ENCODE measurements around the gene SRSF3. TPM values are rescaled to one million over a fixed set of nuclear protein-coding genes. Genes with fewer than 3 reads are reported as not detected.

SRSF3 gene
- total RNA-seq, 2 donors from 2014 or later, result 86.4 to 113 TPM

- 80 to 83% methylated on average over 5 of the region's 5 CpGs for WGBS, 2 donors
Observed at GRCh38 chr6:36556281-36556680, 37.9 kb upstream of the SRSF3 start.

GRCh38 chr6:36559011-36559793, 35.0 kb upstream of the SRSF3 start:
- 61 to 68% methylated on average over 7 of the region's 7 CpGs for WGBS, 2 donors
- Histone ChIP-seq H3K4me1 (no peaks in the 10 kb centered on the region), H3K27me3 (no peaks in the 10 kb centered on the region), H3K27ac (no peak overlapping the region), H3K4me3 (no peak overlapping the region), H3K36me3 (replicated peaks in 1 of 2; ENCODE audit: insufficient read depth in 1 of 2, low read depth in 2 of 2) (no peaks in the 10 kb centered on the region), H3K9me3 (no peaks in the 10 kb centered on the region)
- intact Hi-C loops (cut with DNase I), result no loop called here
- DNase-seq (no peak), ATAC-seq (no peak)
- TF ChIP-seq CTCF (IDR thresholded peaks at IDR 0.05) (no peak), POLR2A (IDR thresholded peaks at IDR 0.05) (no peak)

More at GRCh38 chr6:36556281-36556680, 37.9 kb upstream of the SRSF3 start:
- Histone ChIP-seq H3K4me1 (no peaks in the 10 kb centered on the region), H3K4me3 (no peak overlapping the region), H3K36me3 (replicated peaks in 1 of 2; ENCODE audit: insufficient read depth in 1 of 2, low read depth in 2 of 2) (no peaks in the 10 kb centered on the region), H3K27me3 (no peaks in the 10 kb centered on the region), H3K27ac (no peak overlapping the region), H3K9me3 (no peaks in the 10 kb centered on the region)
- no peak for DNase-seq
- intact Hi-C loops (cut with DNase I), result no loop called here
- ATAC-seq, result no peak
- TF ChIP-seq CTCF (IDR thresholded peaks at IDR 0.05) (no peak), POLR2A (IDR thresholded peaks at IDR 0.05) (no peak)

GRCh38 chr6:36560822-36561221, 33.3 kb upstream of the SRSF3 start:
- Histone ChIP-seq H3K4me3 (no peak overlapping the region), H3K27ac (no peak overlapping the region), H3K4me1 (no peaks in the 10 kb centered on the region), H3K27me3 (no peaks in the 10 kb centered on the region), H3K36me3 (replicated peaks in 1 of 2; ENCODE audit: insufficient read depth in 1 of 2, low read depth in 2 of 2) (no peaks in the 10 kb centered on the region), H3K9me3 (no peaks in the 10 kb centered on the region)
- DNase-seq (no peak), ATAC-seq (no peak)
- TF ChIP-seq POLR2A (IDR thresholded peaks at IDR 0.05) (no peak), CTCF (IDR thresholded peaks at IDR 0.05) (no peak)
- WGBS, 2 donors, result 93% methylated on average over 4 of the region's 4 CpGs
- intact Hi-C loops (cut with DNase I), result no loop called here

- Histone ChIP-seq H3K36me3 (replicated peaks in 1 of 2; ENCODE audit: insufficient read depth in 1 of 2, low read depth in 2 of 2) (no peaks in the 10 kb centered on the region), H3K4me3 (no peak overlapping the region), H3K9me3 (no peaks in the 10 kb centered on the region), H3K27ac (no peak overlapping the region), H3K27me3 (no peaks in the 10 kb centered on the region), H3K4me1 (no peaks in the 10 kb centered on the region)
- 43 to 50% methylated on average over 3 of the region's 3 CpGs for WGBS, 2 donors
- DNase-seq (no peak), ATAC-seq (no peak)
- intact Hi-C loops (cut with DNase I), result no loop called here
- TF ChIP-seq POLR2A (IDR thresholded peaks at IDR 0.05), result no peak
Observed at GRCh38 chr6:36563237-36563927, 30.8 kb upstream of the SRSF3 start.

- WGBS, 2 donors, result 84 to 96% methylated on average over 4 of the region's 4 CpGs
- no peaks in the 10 kb centered on the region for H3K9me3 ChIP-seq
- no peaks in the 10 kb centered on the region for H3K36me3 ChIP-seq (replicated peaks in 1 of 2; ENCODE audit: insufficient read depth in 1 of 2, low read depth in 2 of 2)
- no peak for TF ChIP-seq POLR2A (IDR thresholded peaks at IDR 0.05)
- DNase-seq, result no peak
- H3K4me1 ChIP-seq, result no peaks in the 10 kb centered on the region
- H3K4me3 ChIP-seq, result no peak overlapping the region
- intact Hi-C loops (cut with DNase I), result no loop called here
- H3K27me3 ChIP-seq, result no peaks in the 10 kb centered on the region
- no peak overlapping the region for H3K27ac ChIP-seq
- ATAC-seq, result no peak
Observed at GRCh38 chr6:36563928-36564284, 30.3 kb upstream of the SRSF3 start.
